ENCODE results near the gene KRT83. TPM values are rescaled to one million over a fixed set of nuclear protein-coding genes. Genes with fewer than 3 reads are reported as not detected.
A peak's percentile ranks its signal among the peaks of the same experiment; 100 is the strongest.

KRT83 gene
- total RNA-seq, 5 donors from 2014 or later (not counting 1 experiment from before 2014, with no cell fraction given): not detected

GRCh38 chr12:52310622-52311284, 10.4 kb downstream of the KRT83 start:
- Mint-ChIP-seq H3K36me3 (no peaks in the 10 kb centered on the region), H3K9me3 (no peaks in the 10 kb centered on the region), H3K4me3 (no peak overlapping the region), H3K4me1 (peaks cover 7 to 18% (median 10%) of the 10 kb centered on the region in 3 donors), H3K27me3 (peaks cover 54 to 64% of the 10 kb centered on the region in 2 donors), H3K27ac (no peak overlapping the region)
- no peak for ATAC-seq (replicated peaks in 1 of 4)
- Histone ChIP-seq H3K9me3 (no peaks in the 10 kb centered on the region), H3K36me3 (ENCODE audit: control insufficient read depth in 2 of 2, extremely low read depth in 1 of 2, insufficient read depth in 1 of 2, low read length in 1 of 2) (no peaks in the 10 kb centered on the region), H3K27ac (ENCODE audit: low read length) (no peak overlapping the region), H3K4me3 (ENCODE audit: control insufficient read depth in 1 of 2, extremely low read depth in 1 of 2, low read length in 1 of 2) (no peak overlapping the region), H3K4me1 (ENCODE audit: control insufficient read depth in 1 of 2, extremely low read depth in 1 of 2, insufficient read depth in 2 of 2, low read length in 2 of 2) (peaks cover 0 to 12% of the 10 kb centered on the region in 2 experiments), H3K27me3 (replicated peaks in 1 of 2; ENCODE audit: control insufficient read depth in 2 of 2, extremely low read depth in 1 of 2, insufficient read depth in 2 of 2, low read length in 1 of 2) (peaks cover 9 to 72% of the 10 kb centered on the region in 2 experiments)
- DNase-seq: no peak
- ChIA-PET CTCF (interaction anchor here in 1 of 2 donors (1.1 kb wide), 1 partner anchor 20 kb away, joined by 3 read pairs; no protein-coding TSS in a partner anchor), POLR2A (no interaction called here)
- 75% methylated on average over 3 of the region's 5 CpGs for WGBS (ENCODE audit: insufficient coverage)

DNA sequence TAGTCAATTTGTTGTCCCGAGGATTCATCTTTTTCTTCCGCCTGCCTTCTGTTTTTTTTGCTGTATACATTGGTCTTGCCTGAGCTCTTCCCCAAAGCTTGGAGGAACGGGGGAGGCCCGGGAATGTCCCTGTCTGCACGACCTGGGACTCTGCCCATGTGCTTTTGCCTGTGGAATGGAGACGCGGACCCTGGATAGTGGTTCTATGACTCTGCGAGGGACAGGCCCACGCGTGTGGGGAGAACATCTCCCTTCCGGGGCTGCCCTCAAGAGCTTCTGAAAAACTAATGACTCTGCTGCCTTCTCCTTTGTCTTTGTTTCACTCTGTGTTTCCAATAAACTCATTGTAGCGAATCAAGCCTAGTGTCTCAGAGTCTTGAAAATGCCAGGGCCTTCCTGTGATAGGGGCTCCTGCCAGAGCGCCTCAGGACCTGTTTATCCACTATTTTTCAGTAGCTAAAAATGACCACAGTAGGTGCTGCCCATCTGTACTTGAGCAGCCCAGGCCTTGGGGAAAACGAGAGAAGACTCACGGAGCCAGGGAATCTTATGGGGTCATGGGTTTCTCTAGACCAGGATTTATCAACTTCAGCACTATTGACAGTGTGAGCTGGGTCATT, 12.3 kb downstream of the KRT83 start:
- no peaks in the 10 kb centered on the region for H3K9me3 ChIP-seq
- peak overlapping the region; percentile 3 to 57 (median 55) for H3K4me3 Mint-ChIP-seq
- CTCF ChIA-PET: interaction anchor here in 1 of 2 donors (0.6 kb wide), 1 partner anchor 25 kb away, joined by 13 read pairs; no protein-coding TSS in a partner anchor
- peak overlapping the region in 1 of 2 donors; percentile 74 for H3K27ac Mint-ChIP-seq
- POLR2A ChIA-PET: interaction anchor here in 1 of 2 donors (0.5 kb wide), 1 partner anchor 96 kb away, joined by 3 read pairs; no protein-coding TSS in a partner anchor
- H3K4me3 ChIP-seq (ENCODE audit: control insufficient read depth in 1 of 2, extremely low read depth in 1 of 2, low read length in 1 of 2): no peak overlapping the region
- no peaks in the 10 kb centered on the region for H3K36me3 ChIP-seq (ENCODE audit: control insufficient read depth in 2 of 2, extremely low read depth in 1 of 2, insufficient read depth in 1 of 2, low read length in 1 of 2)
- ATAC-seq (replicated peaks in 1 of 4): no peak
- H3K4me1 ChIP-seq (ENCODE audit: control insufficient read depth in 1 of 2, extremely low read depth in 1 of 2, insufficient read depth in 2 of 2, low read length in 2 of 2): peaks cover 0 to 23% of the 10 kb centered on the region in 2 experiments
- no peak overlapping the region for H3K27ac ChIP-seq (ENCODE audit: low read length)
- no peaks in the 10 kb centered on the region for H3K36me3 Mint-ChIP-seq
- WGBS (ENCODE audit: insufficient coverage): 63% methylated on average over 15 of the region's 15 CpGs
- DNase-seq: no peak
- H3K9me3 Mint-ChIP-seq: no peaks in the 10 kb centered on the region
- peaks cover 18 to 29% (median 24%) of the 10 kb centered on the region in 3 donors for H3K4me1 Mint-ChIP-seq
- peaks cover 9 to 66% of the 10 kb centered on the region in 2 experiments for H3K27me3 ChIP-seq (replicated peaks in 1 of 2; ENCODE audit: control insufficient read depth in 2 of 2, extremely low read depth in 1 of 2, insufficient read depth in 2 of 2, low read length in 1 of 2)
- peaks cover 59 to 67% of the 10 kb centered on the region in 2 donors for H3K27me3 Mint-ChIP-seq

- Mint-ChIP-seq H3K9me3 (no peaks in the 10 kb centered on the region), H3K4me3 (peak overlapping the region; percentile 28 to 57 (median 55)), H3K4me1 (peaks cover 18 to 29% (median 24%) of the 10 kb centered on the region in 3 donors), H3K36me3 (no peaks in the 10 kb centered on the region), H3K27ac (peak overlapping the region in 1 of 2 donors; percentile 74), H3K27me3 (peaks cover 59 to 62% of the 10 kb centered on the region in 2 donors)
- no peak overlapping the region for H3K4me3 ChIP-seq (ENCODE audit: control insufficient read depth in 1 of 2, extremely low read depth in 1 of 2, low read length in 1 of 2)
- POLR2A ChIA-PET: no interaction called here
- no peak overlapping the region for H3K27ac ChIP-seq (ENCODE audit: low read length)
- peaks cover 9 to 58% of the 10 kb centered on the region in 2 experiments for H3K27me3 ChIP-seq (replicated peaks in 1 of 2; ENCODE audit: control insufficient read depth in 2 of 2, extremely low read depth in 1 of 2, insufficient read depth in 2 of 2, low read length in 1 of 2)
- WGBS (ENCODE audit: insufficient coverage): 10% methylated on average over 60 of the region's 71 CpGs
- H3K36me3 ChIP-seq (ENCODE audit: control insufficient read depth in 2 of 2, extremely low read depth in 1 of 2, insufficient read depth in 1 of 2, low read length in 1 of 2): no peaks in the 10 kb centered on the region
- CTCF ChIA-PET: interaction anchor here in 1 of 2 donors (0.6 kb wide), 1 partner anchor 25 kb away, joined by 13 read pairs; no protein-coding TSS in a partner anchor
- DNase-seq: peak in 23 of 35 experiments; percentile 8 to 55 (median 24)
- H3K9me3 ChIP-seq: no peaks in the 10 kb centered on the region
- H3K4me1 ChIP-seq (ENCODE audit: control insufficient read depth in 1 of 2, extremely low read depth in 1 of 2, insufficient read depth in 2 of 2, low read length in 2 of 2): peaks cover 0 to 23% of the 10 kb centered on the region in 2 experiments
- peak; percentile 56 to 81 (median 62) for ATAC-seq (replicated peaks in 1 of 4)
Measured at GRCh38 chr12:52307836-52308805, 13.1 kb downstream of the KRT83 start.

DNA sequence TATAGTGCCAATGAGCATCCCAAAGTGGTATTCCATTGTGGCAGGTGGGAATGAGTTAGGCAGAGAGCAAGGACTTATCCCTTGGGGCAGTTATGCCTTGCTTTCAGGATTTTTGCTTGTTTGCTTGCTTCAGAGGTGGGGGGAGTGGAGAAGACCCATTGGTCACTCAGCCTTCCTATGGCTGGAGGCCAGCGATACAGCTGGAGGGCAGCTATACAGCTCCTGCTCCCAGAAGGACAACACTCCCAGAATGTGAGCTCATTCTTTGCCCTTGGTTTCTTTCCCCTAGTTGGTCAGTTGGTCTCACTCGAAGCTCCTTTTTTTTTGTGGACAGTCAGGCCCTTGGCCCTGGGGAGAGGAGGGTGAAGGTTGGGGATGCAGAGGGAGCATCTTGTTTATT, 14.5 kb downstream of the KRT83 start:
- peaks cover 9 to 46% of the 10 kb centered on the region in 2 experiments for H3K27me3 ChIP-seq (replicated peaks in 1 of 2; ENCODE audit: control insufficient read depth in 2 of 2, extremely low read depth in 1 of 2, insufficient read depth in 2 of 2, low read length in 1 of 2)
- no peaks in the 10 kb centered on the region for H3K9me3 Mint-ChIP-seq
- no peak for ATAC-seq (replicated peaks in 1 of 4)
- ChIA-PET POLR2A (interaction anchor here in 1 of 2 donors (0.5 kb wide), 1 partner anchor 778 kb away, joined by 4 read pairs; no protein-coding TSS in a partner anchor), CTCF (no interaction called here)
- H3K36me3 ChIP-seq (ENCODE audit: control insufficient read depth in 2 of 2, extremely low read depth in 1 of 2, insufficient read depth in 1 of 2, low read length in 1 of 2): no peaks in the 10 kb centered on the region
- H3K4me3 Mint-ChIP-seq: no peak overlapping the region
- H3K27ac ChIP-seq (ENCODE audit: low read length): no peak overlapping the region
- no peak for DNase-seq
- H3K9me3 ChIP-seq: no peaks in the 10 kb centered on the region
- H3K27me3 Mint-ChIP-seq: peaks cover 47 to 50% of the 10 kb centered on the region in 2 donors
- 64% methylated on average over 1 of the region's 2 CpGs for WGBS (ENCODE audit: insufficient coverage)
- peaks cover 18 to 29% (median 24%) of the 10 kb centered on the region in 3 donors for H3K4me1 Mint-ChIP-seq
- peaks cover 0 to 23% of the 10 kb centered on the region in 2 experiments for H3K4me1 ChIP-seq (ENCODE audit: control insufficient read depth in 1 of 2, extremely low read depth in 1 of 2, insufficient read depth in 2 of 2, low read length in 2 of 2)
- no peak overlapping the region for H3K4me3 ChIP-seq (ENCODE audit: control insufficient read depth in 1 of 2, extremely low read depth in 1 of 2, low read length in 1 of 2)
- H3K36me3 Mint-ChIP-seq: no peaks in the 10 kb centered on the region
- no peak overlapping the region for H3K27ac Mint-ChIP-seq

- peaks cover 41 to 45% of the 10 kb centered on the region in 2 donors for H3K27me3 Mint-ChIP-seq
- H3K9me3 ChIP-seq: no peaks in the 10 kb centered on the region
- H3K36me3 ChIP-seq (ENCODE audit: control insufficient read depth in 2 of 2, extremely low read depth in 1 of 2, insufficient read depth in 1 of 2, low read length in 1 of 2): no peaks in the 10 kb centered on the region
- peaks cover 18 to 29% (median 24%) of the 10 kb centered on the region in 3 donors for H3K4me1 Mint-ChIP-seq
- no peak overlapping the region for H3K4me3 ChIP-seq (ENCODE audit: control insufficient read depth in 1 of 2, extremely low read depth in 1 of 2, low read length in 1 of 2)
- H3K4me3 Mint-ChIP-seq: no peak overlapping the region
- ChIA-PET CTCF (no interaction called here), POLR2A (interaction anchor here in 1 of 2 donors (0.5 kb wide), 1 partner anchor 778 kb away, joined by 4 read pairs; no protein-coding TSS in a partner anchor)
- WGBS (ENCODE audit: insufficient coverage): no CpG with 5 or more reads among the region's 11 CpGs
- H3K27ac ChIP-seq (ENCODE audit: low read length): no peak overlapping the region
- no peaks in the 10 kb centered on the region for H3K36me3 Mint-ChIP-seq
- ATAC-seq (replicated peaks in 1 of 4) (no peak), DNase-seq (no peak)
- H3K4me1 ChIP-seq (ENCODE audit: control insufficient read depth in 1 of 2, extremely low read depth in 1 of 2, insufficient read depth in 2 of 2, low read length in 2 of 2): peaks cover 0 to 23% of the 10 kb centered on the region in 2 experiments
- peaks cover 6 to 41% of the 10 kb centered on the region in 2 experiments for H3K27me3 ChIP-seq (replicated peaks in 1 of 2; ENCODE audit: control insufficient read depth in 2 of 2, extremely low read depth in 1 of 2, insufficient read depth in 2 of 2, low read length in 1 of 2)
- H3K9me3 Mint-ChIP-seq: no peaks in the 10 kb centered on the region
- no peak overlapping the region for H3K27ac Mint-ChIP-seq
Measured at GRCh38 chr12:52305921-52306705, 15.1 kb downstream of the KRT83 start.

Measured in T-cell (primary cell).